ENCODE data around the gene PSMC3.
A peak's percentile ranks its signal among the peaks of the same experiment; 100 is the strongest.

Gene PSMC3

GRCh38 chr11:47376525-47377371 is 49.5 kb downstream of the PSMC3 start:
- DNase-seq, result no peak
- Histone ChIP-seq H3K27me3 (replicated peaks; ENCODE audit: control insufficient read depth, insufficient read depth, low read length, poor library complexity, severe bottlenecking) (no peaks in the 10 kb centered on the region), H3K27ac (ENCODE audit: insufficient read depth, low read length, poor library complexity, severe bottlenecking) (no peak overlapping the region), H3K36me3 (ENCODE audit: control insufficient read depth, insufficient read depth, low read length) (no peaks in the 10 kb centered on the region), H3K4me1 (ENCODE audit: control insufficient read depth, insufficient read depth, low read length, poor library complexity, severe bottlenecking) (no peaks in the 10 kb centered on the region), H3K4me3 (ENCODE audit: insufficient read depth, low read depth, low read length, poor library complexity, severe bottlenecking) (no peak overlapping the region), H3K9me3 (ENCODE audit: control insufficient read depth, low read length) (no peaks in the 10 kb centered on the region)

- no peaks in the 10 kb centered on the region for H3K9me3 ChIP-seq (ENCODE audit: control insufficient read depth, low read length)
- no peaks in the 10 kb centered on the region for H3K36me3 ChIP-seq (ENCODE audit: control insufficient read depth, insufficient read depth, low read length)
- no peak overlapping the region for H3K27ac ChIP-seq (ENCODE audit: insufficient read depth, low read length, poor library complexity, severe bottlenecking)
- no peak overlapping the region for H3K4me3 ChIP-seq (ENCODE audit: insufficient read depth, low read depth, low read length, poor library complexity, severe bottlenecking)
- no peaks in the 10 kb centered on the region for H3K4me1 ChIP-seq (ENCODE audit: control insufficient read depth, insufficient read depth, low read length, poor library complexity, severe bottlenecking)
- no peaks in the 10 kb centered on the region for H3K27me3 ChIP-seq (replicated peaks; ENCODE audit: control insufficient read depth, insufficient read depth, low read length, poor library complexity, severe bottlenecking)
- DNase-seq, result no peak
Observed at GRCh38 chr11:47376107-47376524, 50.1 kb downstream of the PSMC3 start.

GRCh38 chr11:47375546-47376085 is 50.6 kb downstream of the PSMC3 start:
- no peaks in the 10 kb centered on the region for H3K4me1 ChIP-seq (ENCODE audit: control insufficient read depth, insufficient read depth, low read length, poor library complexity, severe bottlenecking)

GRCh38 chr11:47375020-47375419 is 51.2 kb downstream of the PSMC3 start:
- Histone ChIP-seq H3K27me3 (replicated peaks; ENCODE audit: control insufficient read depth, insufficient read depth, low read length, poor library complexity, severe bottlenecking) (no peaks in the 10 kb centered on the region), H3K27ac (ENCODE audit: insufficient read depth, low read length, poor library complexity, severe bottlenecking) (no peak overlapping the region)

More at GRCh38 chr11:47375546-47376085, 50.6 kb downstream of the PSMC3 start:
- no peak for DNase-seq
- no peaks in the 10 kb centered on the region for H3K9me3 ChIP-seq (ENCODE audit: control insufficient read depth, low read length)
- H3K36me3 ChIP-seq (ENCODE audit: control insufficient read depth, insufficient read depth, low read length), result no peaks in the 10 kb centered on the region
- H3K4me3 ChIP-seq (ENCODE audit: insufficient read depth, low read depth, low read length, poor library complexity, severe bottlenecking), result no peak overlapping the region
- H3K27ac ChIP-seq (ENCODE audit: insufficient read depth, low read length, poor library complexity, severe bottlenecking), result no peak overlapping the region
- no peaks in the 10 kb centered on the region for H3K27me3 ChIP-seq (replicated peaks; ENCODE audit: control insufficient read depth, insufficient read depth, low read length, poor library complexity, severe bottlenecking)

GRCh38 chr11:47374720-47375019 is 51.6 kb downstream of the PSMC3 start:
- no peak overlapping the region for H3K4me3 ChIP-seq (ENCODE audit: insufficient read depth, low read depth, low read length, poor library complexity, severe bottlenecking)
- H3K36me3 ChIP-seq (ENCODE audit: control insufficient read depth, insufficient read depth, low read length), result no peaks in the 10 kb centered on the region
- no peaks in the 10 kb centered on the region for H3K27me3 ChIP-seq (replicated peaks; ENCODE audit: control insufficient read depth, insufficient read depth, low read length, poor library complexity, severe bottlenecking)
- H3K4me1 ChIP-seq (ENCODE audit: control insufficient read depth, insufficient read depth, low read length, poor library complexity, severe bottlenecking), result no peaks in the 10 kb centered on the region
- no peak overlapping the region for H3K27ac ChIP-seq (ENCODE audit: insufficient read depth, low read length, poor library complexity, severe bottlenecking)
- no peaks in the 10 kb centered on the region for H3K9me3 ChIP-seq (ENCODE audit: control insufficient read depth, low read length)
- no peak for DNase-seq

More at GRCh38 chr11:47375020-47375419, 51.2 kb downstream of the PSMC3 start:
- no peak overlapping the region for H3K4me3 ChIP-seq (ENCODE audit: insufficient read depth, low read depth, low read length, poor library complexity, severe bottlenecking)
- H3K9me3 ChIP-seq (ENCODE audit: control insufficient read depth, low read length), result no peaks in the 10 kb centered on the region
- no peak for DNase-seq
- H3K36me3 ChIP-seq (ENCODE audit: control insufficient read depth, insufficient read depth, low read length), result no peaks in the 10 kb centered on the region
- H3K4me1 ChIP-seq (ENCODE audit: control insufficient read depth, insufficient read depth, low read length, poor library complexity, severe bottlenecking), result no peaks in the 10 kb centered on the region

GRCh38 chr11:47373876-47374719 is 52.1 kb downstream of the PSMC3 start:
- Histone ChIP-seq H3K36me3 (ENCODE audit: control insufficient read depth, insufficient read depth, low read length) (no peaks in the 10 kb centered on the region), H3K4me3 (ENCODE audit: insufficient read depth, low read depth, low read length, poor library complexity, severe bottlenecking) (no peak overlapping the region), H3K27me3 (replicated peaks; ENCODE audit: control insufficient read depth, insufficient read depth, low read length, poor library complexity, severe bottlenecking) (no peaks in the 10 kb centered on the region)

GRCh38 chr11:47372422-47372821 is 53.8 kb downstream of the PSMC3 start:
- Histone ChIP-seq H3K27ac (ENCODE audit: insufficient read depth, low read length, poor library complexity, severe bottlenecking) (no peak overlapping the region), H3K4me1 (ENCODE audit: control insufficient read depth, insufficient read depth, low read length, poor library complexity, severe bottlenecking) (no peaks in the 10 kb centered on the region), H3K27me3 (replicated peaks; ENCODE audit: control insufficient read depth, insufficient read depth, low read length, poor library complexity, severe bottlenecking) (no peaks in the 10 kb centered on the region), H3K4me3 (ENCODE audit: insufficient read depth, low read depth, low read length, poor library complexity, severe bottlenecking) (no peak overlapping the region), H3K9me3 (ENCODE audit: control insufficient read depth, low read length) (no peaks in the 10 kb centered on the region), H3K36me3 (ENCODE audit: control insufficient read depth, insufficient read depth, low read length) (no peaks in the 10 kb centered on the region)
- DNase-seq, result no peak

More at GRCh38 chr11:47373876-47374719, 52.1 kb downstream of the PSMC3 start:
- peak; percentile 66 to 77 (median 72) for DNase-seq
- Histone ChIP-seq H3K4me1 (ENCODE audit: control insufficient read depth, insufficient read depth, low read length, poor library complexity, severe bottlenecking) (no peaks in the 10 kb centered on the region), H3K27ac (ENCODE audit: insufficient read depth, low read length, poor library complexity, severe bottlenecking) (no peak overlapping the region), H3K9me3 (ENCODE audit: control insufficient read depth, low read length) (no peaks in the 10 kb centered on the region)

- Histone ChIP-seq H3K27ac (ENCODE audit: insufficient read depth, low read length, poor library complexity, severe bottlenecking) (no peak overlapping the region), H3K4me3 (ENCODE audit: insufficient read depth, low read depth, low read length, poor library complexity, severe bottlenecking) (no peak overlapping the region), H3K36me3 (ENCODE audit: control insufficient read depth, insufficient read depth, low read length) (no peaks in the 10 kb centered on the region), H3K9me3 (ENCODE audit: control insufficient read depth, low read length) (no peaks in the 10 kb centered on the region), H3K4me1 (ENCODE audit: control insufficient read depth, insufficient read depth, low read length, poor library complexity, severe bottlenecking) (no peaks in the 10 kb centered on the region), H3K27me3 (replicated peaks; ENCODE audit: control insufficient read depth, insufficient read depth, low read length, poor library complexity, severe bottlenecking) (no peaks in the 10 kb centered on the region)
- no peak for DNase-seq
Observed at GRCh38 chr11:47369676-47370075, 56.6 kb downstream of the PSMC3 start.
